ENCODE results near the gene FRMD4B.

FRMD4B gene

DNA sequence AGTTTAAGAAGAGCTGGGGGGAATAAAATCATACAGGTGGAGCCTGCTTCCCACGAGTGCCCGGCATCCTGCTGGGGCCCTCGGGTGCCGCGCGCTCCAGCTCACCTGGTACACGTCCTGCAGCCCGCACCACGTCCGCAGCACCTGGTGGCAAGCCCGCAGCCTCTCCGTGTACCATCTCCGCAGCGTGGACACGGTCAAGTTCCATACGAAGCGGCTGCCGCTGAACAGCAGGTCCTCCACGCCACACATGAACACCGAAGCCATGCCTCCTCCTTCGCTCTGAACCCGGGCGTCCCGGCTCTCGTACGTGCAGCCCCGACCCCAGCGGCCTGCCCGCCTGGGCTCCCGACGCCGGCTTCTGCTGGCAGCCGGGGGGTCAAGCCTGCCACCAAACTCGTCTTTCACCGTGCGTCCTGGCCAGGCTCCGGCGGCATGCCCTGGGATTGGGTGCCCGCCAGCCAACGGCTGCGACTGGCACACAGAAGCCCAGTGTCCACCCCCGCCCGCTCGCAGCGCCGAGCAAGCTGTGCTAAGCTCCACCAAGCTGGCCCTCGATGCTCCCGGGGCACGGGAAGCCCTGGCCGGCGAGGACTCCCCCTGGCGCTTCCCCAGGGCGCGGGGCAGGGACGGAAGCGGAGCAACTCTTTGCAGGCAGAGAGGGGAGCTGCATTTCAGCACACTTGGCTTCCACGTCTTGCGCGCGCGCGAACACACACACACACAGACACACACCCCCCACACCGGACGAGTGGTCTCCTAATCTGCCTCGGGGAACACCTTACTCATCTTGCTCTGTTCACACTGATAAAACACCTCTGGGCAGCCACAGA, at the start of gene FRMD4B:
Gene FRMD4B, minus strand, starts transcription at position 366 of the 833 bp plus-strand sequence. Its CDS starts 99 bp downstream, at position 267.
- TF ChIP-seq, protein P1, sequence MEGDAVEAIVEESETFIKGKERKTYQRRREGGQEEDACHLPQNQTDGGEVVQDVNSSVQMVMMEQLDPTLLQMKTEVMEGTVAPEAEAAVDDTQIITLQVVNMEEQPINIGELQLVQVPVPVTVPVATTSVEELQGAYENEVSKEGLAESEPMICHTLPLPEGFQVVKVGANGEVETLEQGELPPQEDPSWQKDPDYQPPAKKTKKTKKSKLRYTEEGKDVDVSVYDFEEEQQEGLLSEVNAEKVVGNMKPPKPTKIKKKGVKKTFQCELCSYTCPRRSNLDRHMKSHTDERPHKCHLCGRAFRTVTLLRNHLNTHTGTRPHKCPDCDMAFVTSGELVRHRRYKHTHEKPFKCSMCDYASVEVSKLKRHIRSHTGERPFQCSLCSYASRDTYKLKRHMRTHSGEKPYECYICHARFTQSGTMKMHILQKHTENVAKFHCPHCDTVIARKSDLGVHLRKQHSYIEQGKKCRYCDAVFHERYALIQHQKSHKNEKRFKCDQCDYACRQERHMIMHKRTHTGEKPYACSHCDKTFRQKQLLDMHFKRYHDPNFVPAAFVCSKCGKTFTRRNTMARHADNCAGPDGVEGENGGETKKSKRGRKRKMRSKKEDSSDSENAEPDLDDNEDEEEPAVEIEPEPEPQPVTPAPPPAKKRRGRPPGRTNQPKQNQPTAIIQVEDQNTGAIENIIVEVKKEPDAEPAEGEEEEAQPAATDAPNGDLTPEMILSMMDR (IDR thresholded peaks at IDR 0.05) = 0 out of 2 replicates have a peak, but pooled peaks have one; percentile 18

GRCh38 chr3:69433969-69434325, 48.1 kb upstream of the FRMD4B start:
- TF ChIP-seq, protein P1 (IDR thresholded peaks at IDR 0.05) = no peak

DNA sequence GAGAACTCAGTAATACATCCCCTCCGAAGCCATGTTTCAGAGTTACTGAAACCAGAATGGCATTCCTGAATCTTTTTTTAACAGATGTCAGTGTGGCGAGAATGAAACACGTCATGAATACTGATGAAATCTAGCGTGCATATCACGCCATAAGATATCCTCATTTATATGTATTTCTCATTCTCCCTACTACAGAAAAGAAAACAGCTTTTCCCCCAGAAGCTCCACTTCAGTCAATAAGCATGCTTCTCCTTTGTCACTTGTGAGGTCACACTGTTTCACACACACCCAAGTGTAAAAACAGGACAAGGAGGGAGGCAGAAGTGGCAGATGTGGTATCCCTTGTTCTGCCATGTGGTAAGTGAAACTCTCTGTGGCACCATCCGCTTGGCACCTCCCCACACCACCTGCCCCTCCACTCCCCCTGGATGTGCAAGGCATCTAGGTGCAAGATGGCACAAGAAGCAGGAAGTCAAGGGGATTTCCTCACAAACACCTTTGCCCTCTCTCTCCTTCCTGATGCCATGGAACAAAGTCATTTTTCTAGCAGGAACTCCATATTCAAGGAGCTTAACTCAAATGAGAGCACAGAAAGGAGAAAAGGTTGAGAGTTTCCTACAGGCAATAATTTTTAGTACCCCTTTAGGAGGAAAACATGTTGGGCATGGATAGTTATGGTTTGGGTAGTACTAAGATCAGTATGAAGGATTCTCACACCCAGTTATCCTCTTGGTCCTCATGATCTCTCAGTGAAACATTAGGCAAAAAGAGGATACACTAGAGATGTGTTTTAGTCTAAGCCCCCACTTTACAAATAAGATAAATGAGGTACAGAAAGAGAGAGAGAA, 47.5 kb upstream of the FRMD4B start:
- TF ChIP-seq, protein P1 (IDR thresholded peaks at IDR 0.05) = no peak

DNA sequence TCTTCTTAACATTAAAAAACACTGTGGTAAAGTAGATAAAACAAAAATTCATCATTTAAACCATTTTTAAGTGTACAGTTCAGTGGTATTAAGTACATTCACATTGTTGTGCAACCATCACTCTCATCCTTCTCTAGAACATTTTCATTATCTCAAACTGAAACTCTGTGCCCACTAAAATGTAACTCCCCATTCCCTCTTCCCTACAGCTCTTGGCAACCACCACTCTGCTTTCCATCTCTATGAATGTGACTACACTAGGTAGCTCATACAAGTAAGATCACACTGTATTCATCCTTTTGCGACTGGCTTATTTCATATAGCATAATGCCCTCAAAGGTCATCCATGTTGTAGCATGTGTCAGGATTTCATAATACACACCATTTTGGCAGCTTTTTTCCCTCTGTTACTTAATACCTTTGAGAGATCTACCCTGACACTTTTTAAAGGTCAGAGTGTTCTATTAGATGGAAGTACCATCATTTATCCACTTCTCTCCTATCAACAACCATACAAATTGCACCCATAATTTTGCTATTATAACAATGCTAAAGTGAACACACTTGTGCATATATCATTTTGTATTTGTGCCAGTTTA, 42.9 kb upstream of the FRMD4B start:
- TF ChIP-seq, protein P1 (IDR thresholded peaks at IDR 0.05) = no peak

GRCh38 chr3:69426967-69427304, 41.0 kb upstream of the FRMD4B start:
- TF ChIP-seq, protein P1 (IDR thresholded peaks at IDR 0.05) = no peak

GRCh38 chr3:69426291-69426966, 40.5 kb upstream of the FRMD4B start:
- TF ChIP-seq, protein P1 (IDR thresholded peaks at IDR 0.05) = no peak

GRCh38 chr3:69425249-69425648, 39.4 kb upstream of the FRMD4B start:
- TF ChIP-seq, protein P1 (IDR thresholded peaks at IDR 0.05) = peak; percentile 79

All from LNCAP (cell line).